BJ (cell line): ENCODE measurements around the gene KRT15. TPM values are rescaled to one million over a fixed set of nuclear protein-coding genes. Genes with fewer than 3 reads are reported as not detected.

Experiments
- CTCF ChIA-PET: fragments of 350-600 bp; formaldehyde crosslinking; extraction: SDS; loops from one replicate; lab custom pipeline; 2021; ENCODE audit warnings: antibody characterized with exemption, inconsistent platforms; lab: Yijun Ruan, JAX
- POLR2A ChIA-PET: fragments of 300-600 bp; sonication (Branson Sonifier 250); formaldehyde crosslinking; extraction: SDS; loops from one replicate; lab custom pipeline; 2021; ENCODE audit warnings: antibody characterized with exemption; lab: Charles Lee
- DNase-seq: peaks from one replicate; pipeline ENCODE4 v3.0.0-alpha.2; 2011; ENCODE audit warnings: low read depth
- H3K27me3 ChIP-seq: 2 replicates; pipeline ENCODE4 v1.6.0; 2011; ENCODE audit warnings: low read length; ENCODE audit not compliant: control insufficient read depth, insufficient read depth
- H3K36me3 ChIP-seq: 2 replicates; pipeline ENCODE4 v1.5.1; 2011; ENCODE audit warnings: low read length; ENCODE audit not compliant: control insufficient read depth, insufficient read depth
- H3K4me3 ChIP-seq: 2 replicates; pipeline ENCODE4 v1.5.1; 2011; ENCODE audit warnings: low read depth, mild to moderate bottlenecking, control low read depth, low read length
- polyA plus RNA-seq: library from polyadenylated mRNA; depleted of rRNA; stranded (reverse); fragments of >200 nt; gene quantifications from 2 replicates; pipeline ENCODE4 v1.2.3, GENCODE V29; 2011
- TF ChIP-seq, protein P1 (sequence below): IDR thresholded peaks from 2 replicates; pipeline ENCODE4 v1.5.1; 2011; ENCODE audit warnings: low read depth, mild to moderate bottlenecking, control low read depth, inconsistent platforms, low read length, moderate library complexity; ENCODE audit not compliant: insufficient read depth

Gene KRT15
- polyA plus RNA-seq, 1 experiment, result 2.7 TPM

DNA sequence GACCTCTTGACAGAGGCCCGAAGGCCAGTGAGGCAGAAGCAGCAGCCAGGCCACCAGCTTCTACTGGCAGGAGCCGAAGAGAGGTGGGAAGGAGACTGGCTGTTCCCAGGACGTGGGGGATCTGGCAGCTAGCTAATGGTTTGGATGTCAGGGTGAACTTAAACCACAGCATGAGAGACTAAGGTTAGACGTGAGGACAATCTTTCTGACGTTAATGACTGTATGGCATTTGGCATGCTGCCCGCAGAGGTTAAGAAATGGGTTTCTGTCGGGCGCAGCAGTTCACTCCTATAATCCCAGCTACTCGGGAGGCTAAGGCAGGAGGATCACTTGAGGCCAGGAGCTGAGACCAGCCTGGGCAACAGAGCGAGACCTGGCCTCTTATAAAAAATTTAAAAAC is 7.0 kb downstream of the KRT15 start:
- ChIA-PET CTCF (interaction anchor here (1.0 kb wide), 1 partner anchor 657 kb away, joined by 4 read pairs; no protein-coding TSS in a partner anchor), POLR2A (no interaction called here)

DNA sequence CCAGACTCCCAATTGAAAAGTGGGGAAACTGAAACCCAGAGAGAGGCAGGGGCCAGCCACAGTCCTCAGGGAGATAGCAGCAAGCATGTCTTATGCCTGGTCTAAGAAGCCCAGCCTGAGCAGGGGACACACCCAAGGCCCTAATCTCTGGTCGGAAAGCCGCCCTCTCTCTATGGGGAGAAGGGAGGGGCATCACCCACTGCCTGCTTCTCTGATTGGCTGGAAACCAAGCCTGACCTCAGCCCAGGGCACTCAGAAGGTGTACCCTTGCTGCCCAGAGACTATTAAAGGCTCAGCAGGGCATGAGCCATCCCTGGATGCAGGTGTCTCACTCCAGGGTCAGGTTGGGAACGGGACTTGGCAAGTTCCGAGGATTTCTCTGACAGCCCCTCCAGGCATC is 7.6 kb downstream of the KRT15 start:
- Histone ChIP-seq H3K4me3 (no peak overlapping the region), H3K27me3 (no peaks in the 10 kb centered on the region), H3K36me3 (no peaks in the 10 kb centered on the region)
- DNase-seq, result no peak
- ChIA-PET CTCF (interaction anchor here (0.8 kb wide), 1 partner anchor 38 kb away, joined by 3 read pairs; no protein-coding TSS in a partner anchor), POLR2A (no interaction called here)
- TF ChIP-seq, protein P1, sequence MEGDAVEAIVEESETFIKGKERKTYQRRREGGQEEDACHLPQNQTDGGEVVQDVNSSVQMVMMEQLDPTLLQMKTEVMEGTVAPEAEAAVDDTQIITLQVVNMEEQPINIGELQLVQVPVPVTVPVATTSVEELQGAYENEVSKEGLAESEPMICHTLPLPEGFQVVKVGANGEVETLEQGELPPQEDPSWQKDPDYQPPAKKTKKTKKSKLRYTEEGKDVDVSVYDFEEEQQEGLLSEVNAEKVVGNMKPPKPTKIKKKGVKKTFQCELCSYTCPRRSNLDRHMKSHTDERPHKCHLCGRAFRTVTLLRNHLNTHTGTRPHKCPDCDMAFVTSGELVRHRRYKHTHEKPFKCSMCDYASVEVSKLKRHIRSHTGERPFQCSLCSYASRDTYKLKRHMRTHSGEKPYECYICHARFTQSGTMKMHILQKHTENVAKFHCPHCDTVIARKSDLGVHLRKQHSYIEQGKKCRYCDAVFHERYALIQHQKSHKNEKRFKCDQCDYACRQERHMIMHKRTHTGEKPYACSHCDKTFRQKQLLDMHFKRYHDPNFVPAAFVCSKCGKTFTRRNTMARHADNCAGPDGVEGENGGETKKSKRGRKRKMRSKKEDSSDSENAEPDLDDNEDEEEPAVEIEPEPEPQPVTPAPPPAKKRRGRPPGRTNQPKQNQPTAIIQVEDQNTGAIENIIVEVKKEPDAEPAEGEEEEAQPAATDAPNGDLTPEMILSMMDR, result no peak

More for the DNA sequence above, 7.0 kb downstream of the KRT15 start:
- Histone ChIP-seq H3K27me3 (no peaks in the 10 kb centered on the region), H3K36me3 (no peaks in the 10 kb centered on the region), H3K4me3 (no peak overlapping the region)
- no peak for DNase-seq
- TF ChIP-seq, protein P1, result no peak

DNA sequence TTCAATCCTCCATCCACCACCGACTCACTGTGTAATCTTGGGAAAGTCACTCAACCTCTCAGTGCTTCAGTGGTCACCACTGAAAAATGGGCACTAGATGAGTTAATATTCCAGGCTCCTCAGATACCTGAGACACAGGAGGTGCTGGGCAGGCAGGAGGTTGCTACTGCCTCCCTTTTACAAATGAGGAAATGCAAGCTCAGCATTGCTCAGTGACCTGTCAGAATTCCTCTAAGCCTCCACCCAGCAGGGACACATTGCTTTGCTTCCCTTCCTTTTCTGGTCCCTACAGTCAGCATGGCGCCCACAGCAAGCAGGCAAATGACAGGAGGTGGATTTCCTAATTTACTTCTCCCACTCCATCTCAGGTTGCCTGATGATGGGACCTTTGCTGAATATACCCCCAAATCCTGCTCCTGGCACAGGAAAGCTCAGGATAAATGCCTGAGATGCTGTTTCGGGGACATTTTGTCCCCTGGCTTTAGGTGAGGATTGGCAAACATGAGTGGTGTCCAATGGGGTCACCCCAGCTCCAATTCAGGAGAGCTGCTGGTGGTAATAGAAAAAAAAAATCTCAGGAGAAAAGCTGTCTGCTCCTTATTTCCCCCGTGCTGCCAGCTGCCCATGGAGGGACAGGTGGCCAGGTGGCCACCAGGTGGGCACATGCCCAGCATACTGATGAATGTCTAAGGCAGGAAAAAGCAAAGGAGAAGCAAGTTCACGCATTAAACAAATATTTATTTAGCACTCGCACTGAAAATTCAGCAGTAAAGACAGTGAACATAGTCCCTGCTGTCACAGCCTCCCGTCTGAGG is 8.2 kb downstream of the KRT15 start:
- ChIA-PET CTCF (interaction anchor here (0.7 to 0.8 kb wide), 2 partner anchors 39 to 152 kb away, joined by 3 read pairs; no protein-coding TSS in a partner anchor), POLR2A (no interaction called here)
- Histone ChIP-seq H3K27me3 (no peaks in the 10 kb centered on the region), H3K36me3 (no peaks in the 10 kb centered on the region), H3K4me3 (no peak overlapping the region)
- TF ChIP-seq, protein P1, result no peak
- no peak for DNase-seq

DNA sequence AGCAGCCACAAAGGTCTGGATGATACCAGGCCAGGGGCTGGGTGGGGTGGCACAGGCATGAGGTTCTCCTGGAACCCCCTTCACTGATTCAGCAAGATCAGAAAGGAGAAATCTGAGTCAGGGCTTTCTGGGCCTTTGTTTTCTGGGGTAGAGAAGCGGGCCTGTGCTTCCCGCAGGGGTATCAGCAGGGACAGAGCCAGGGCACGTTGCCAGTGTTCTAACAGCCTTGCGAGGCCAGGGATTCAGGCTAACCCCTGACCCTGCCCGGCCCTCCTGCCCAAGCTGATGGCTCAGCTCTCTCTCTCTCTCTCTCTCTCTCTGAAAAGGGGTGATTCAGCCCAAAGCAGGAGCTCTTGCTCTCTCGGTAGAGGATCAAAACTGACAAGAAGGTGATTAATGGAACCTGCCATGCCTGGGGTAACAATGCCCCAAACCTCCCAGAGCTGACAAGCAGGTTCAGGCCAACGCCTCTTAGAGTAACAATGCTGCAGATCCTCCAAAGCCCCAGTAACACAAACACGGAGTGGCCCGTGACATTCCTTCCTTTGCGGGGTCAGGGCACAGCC is 11.3 kb downstream of the KRT15 start:
- ChIA-PET POLR2A (no interaction called here), CTCF (interaction anchor here (1.1 to 3.0 kb wide), 4 partner anchors 10 to 141 kb away, joined by 3 to 11 read pairs (median 4); no protein-coding TSS in a partner anchor)
- Histone ChIP-seq H3K27me3 (no peaks in the 10 kb centered on the region), H3K36me3 (no peaks in the 10 kb centered on the region), H3K4me3 (no peak overlapping the region)
- DNase-seq, result no peak
- TF ChIP-seq, protein P1, result no peak
